Mesothelial cell of epicardium (in vitro differentiated cells): ENCODE results near the gene LEAP2. TPM values are rescaled to one million over a fixed set of nuclear protein-coding genes. Genes with fewer than 3 reads are reported as not detected.

ENCODE experiments used
- DNase-seq, 2 experiments: peaks; one replicate each; pipeline ENCODE4 v3.0.0; 2021; ENCODE audit warnings: low spot score in 2 of 2; ENCODE audit not compliant: unreplicated experiment in 2 of 2
- H3K27ac Mint-ChIP-seq: 2 replicates; pipeline ENCODE4 v1.8.0; 2021; ENCODE audit warnings: mixed read lengths
- H3K27me3 Mint-ChIP-seq: 2 replicates; pipeline ENCODE4 v1.8.0; 2021; ENCODE audit warnings: low read depth, mixed read lengths
- H3K36me3 Mint-ChIP-seq: 2 replicates; pipeline ENCODE4 v1.8.0; 2021; ENCODE audit warnings: mixed read lengths
- H3K4me1 Mint-ChIP-seq: 2 replicates; pipeline ENCODE4 v1.8.0; 2021; ENCODE audit warnings: mixed read lengths
- H3K4me3 Mint-ChIP-seq: 2 replicates; pipeline ENCODE4 v1.8.0; 2021; ENCODE audit warnings: mild to moderate bottlenecking, moderate library complexity, mixed read lengths
- H3K9me3 Mint-ChIP-seq: 2 replicates; pipeline ENCODE4 v1.8.0; 2021; ENCODE audit warnings: mixed read lengths
- CTCF ChIP-seq: fragments of 200-600 bp; sonication (generic); IDR thresholded peaks from one replicate; pipeline ENCODE4 v1.5.0; 2021; ENCODE audit warnings: antibody characterized with exemption; ENCODE audit not compliant: unreplicated experiment
- total RNA-seq: library from RNA; stranded (reverse); gene quantifications from 3 replicates; pipeline ENCODE4 v1.2.1, GENCODE V29; 2021

The LEAP2 gene
- total RNA-seq, 1 donor from 2014 or later: 2.6 TPM

- peak overlapping the region; percentile 91 for H3K27ac Mint-ChIP-seq
- no peaks in the 10 kb centered on the region for H3K27me3 Mint-ChIP-seq
- peak in 1 of 2 experiments; percentile 21 for DNase-seq
- TF ChIP-seq CTCF: no peak
- H3K4me1 Mint-ChIP-seq: peaks cover 25% of the 10 kb centered on the region
- H3K36me3 Mint-ChIP-seq: no peaks in the 10 kb centered on the region
- no peak overlapping the region for H3K4me3 Mint-ChIP-seq
- peaks cover 5% of the 10 kb centered on the region for H3K9me3 Mint-ChIP-seq
These were observed 33.8 kb upstream of the LEAP2 start for GRCh38 chr5:132839426-132840301.

GRCh38 chr5:132840313-132840712 lies 33.2 kb upstream of the LEAP2 start:
- no peak for TF ChIP-seq CTCF
- Mint-ChIP-seq H3K27me3 (no peaks in the 10 kb centered on the region), H3K27ac (peak overlapping the region; percentile 91), H3K4me1 (peaks cover 25% of the 10 kb centered on the region), H3K36me3 (no peaks in the 10 kb centered on the region), H3K9me3 (peaks cover 5% of the 10 kb centered on the region), H3K4me3 (no peak overlapping the region)
- DNase-seq: peak in 1 of 2 experiments; percentile 20

GRCh38 chr5:132840896-132841295 lies 32.6 kb upstream of the LEAP2 start:
- Mint-ChIP-seq H3K27ac (peak overlapping the region; percentile 91), H3K4me3 (no peak overlapping the region), H3K27me3 (no peaks in the 10 kb centered on the region), H3K4me1 (peaks cover 25% of the 10 kb centered on the region), H3K36me3 (no peaks in the 10 kb centered on the region), H3K9me3 (peaks cover 5% of the 10 kb centered on the region)
- TF ChIP-seq CTCF: no peak
- peak in 1 of 2 experiments; percentile 17 for DNase-seq

GRCh38 chr5:132841305-132841704 lies 32.2 kb upstream of the LEAP2 start:
- Mint-ChIP-seq H3K9me3 (peaks cover 5% of the 10 kb centered on the region), H3K27ac (no peak overlapping the region), H3K4me3 (no peak overlapping the region), H3K27me3 (no peaks in the 10 kb centered on the region), H3K36me3 (no peaks in the 10 kb centered on the region), H3K4me1 (peaks cover 25% of the 10 kb centered on the region)
- peak in 1 of 2 experiments; percentile 9 for DNase-seq
- no peak for TF ChIP-seq CTCF

GRCh38 chr5:132848270-132848669 lies 25.2 kb upstream of the LEAP2 start:
- Mint-ChIP-seq H3K4me3 (no peak overlapping the region), H3K27me3 (no peaks in the 10 kb centered on the region), H3K9me3 (no peaks in the 10 kb centered on the region), H3K27ac (no peak overlapping the region), H3K4me1 (peaks cover 3% of the 10 kb centered on the region), H3K36me3 (no peaks in the 10 kb centered on the region)
- no peak for TF ChIP-seq CTCF
- DNase-seq: no peak
